ENCODE data around the gene ZBTB8B.
"Not testable (repeated sequence)": the region's sequence is repeated elsewhere in the genome, so short reads cannot be mapped to it uniquely, and the experiment has no call there.

DNA sequence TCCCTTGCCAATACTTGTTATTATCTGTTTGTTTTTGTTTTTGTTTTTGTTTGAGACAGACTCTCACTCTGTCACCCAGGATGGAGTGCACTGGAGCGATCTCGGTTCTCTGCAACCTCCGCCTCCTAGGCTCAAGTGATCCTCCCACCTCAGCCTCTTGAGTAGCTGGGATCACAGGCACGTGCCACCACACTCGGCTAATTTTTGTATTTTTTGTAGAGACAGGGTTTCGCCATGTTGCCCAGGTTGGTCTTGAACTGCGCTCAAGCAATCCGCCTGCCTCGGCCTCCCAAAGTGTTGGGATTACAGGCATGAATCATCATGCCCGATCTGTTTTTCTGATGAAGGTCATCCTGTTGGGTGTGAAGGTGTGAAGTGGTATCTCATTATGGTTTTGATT, 23.4 kb upstream of the ZBTB8B start:
- TF ChIP-seq POLR2AphosphoS5 (IDR thresholded peaks at IDR 0.05; ENCODE audit: insufficient read depth in 1 of 2, low read depth in 1 of 2); CTCF (IDR thresholded peaks at IDR 0.05); POLR2A (IDR thresholded peaks at IDR 0.05): not testable (repeated sequence)

All from vagina (tissue), 2 donors.